GM23338 (cell line): ENCODE measurements around the gene C1orf174. TPM values are rescaled to one million over a fixed set of nuclear protein-coding genes. Genes with fewer than 3 reads are reported as not detected.
A peak's percentile ranks its signal among the peaks of the same experiment; 100 is the strongest.

Source experiments
- ATAC-seq: fragments of 200-7000 bp; cut with Tn5 transposase; 3 replicates; pipeline ENCODE4 v1.9.1; 2020
- DNase-seq: peaks from one replicate; pipeline ENCODE4 v3.0.0-alpha.2; 2015; ENCODE audit warnings: low spot score
- H2AFZ ChIP-seq: fragments of 200-600 bp; sonication (generic); 2 replicates; pipeline ENCODE4 v1.8.0; 2016; ENCODE audit warnings: antibody characterized with exemption, mild to moderate bottlenecking, moderate library complexity
- H3F3A ChIP-seq: fragments of 200-600 bp; sonication (generic); replicated peaks from 2 replicates; pipeline ENCODE4 v1.8.0; 2017; ENCODE audit warnings: antibody characterized with exemption, mixed run types, low read depth
- H3K27ac ChIP-seq: fragments of 200-600 bp; sonication (generic); 2 replicates; pipeline ENCODE4 v1.6.1; 2016; ENCODE audit warnings: low read depth
- H3K27me3 ChIP-seq: fragments of 200-600 bp; sonication (generic); 2 replicates; pipeline ENCODE4 v1.8.0; 2016; ENCODE audit warnings: mild to moderate bottlenecking, mixed run types, moderate library complexity; ENCODE audit not compliant: insufficient read depth
- H3K36me3 ChIP-seq: fragments of 200-600 bp; sonication (generic); 2 replicates; pipeline ENCODE4 v1.8.0; 2016; ENCODE audit warnings: mild to moderate bottlenecking; ENCODE audit not compliant: insufficient read depth
- H3K4me1 ChIP-seq: fragments of 200-600 bp; sonication (generic); 2 replicates; pipeline ENCODE4 v1.8.0; 2016; ENCODE audit warnings: mild to moderate bottlenecking, moderate library complexity; ENCODE audit not compliant: insufficient read depth
- H3K4me2 ChIP-seq: fragments of 200-600 bp; sonication (generic); 2 replicates; pipeline ENCODE4 v1.7.1; 2017; ENCODE audit warnings: mixed run types
- H3K4me3 ChIP-seq: fragments of 200-600 bp; sonication (generic); 2 replicates; pipeline ENCODE4 v1.6.1; 2016; ENCODE audit warnings: mixed run types
- H3K79me2 ChIP-seq: fragments of 200-600 bp; sonication (generic); replicated peaks from 2 replicates; pipeline ENCODE4 v1.8.0; 2017; ENCODE audit warnings: mild to moderate bottlenecking; ENCODE audit not compliant: insufficient read depth
- H3K9me2 ChIP-seq: fragments of 200-600 bp; sonication (generic); 2 replicates; pipeline ENCODE4 v1.8.0; 2017; ENCODE audit not compliant: insufficient read depth
- H4K20me1 ChIP-seq: fragments of 200-600 bp; sonication (generic); replicated peaks from 2 replicates; pipeline ENCODE4 v1.8.0; 2017; ENCODE audit warnings: mild to moderate bottlenecking; ENCODE audit not compliant: insufficient read depth
- H3K27ac Mint-ChIP-seq: 2 replicates; pipeline ENCODE4 v1.8.0; 2020; ENCODE audit warnings: inconsistent platforms, mild to moderate bottlenecking, moderate library complexity, mixed read lengths
- H3K27me3 Mint-ChIP-seq: 3 replicates; pipeline ENCODE4 v1.8.0; 2022; ENCODE audit warnings: low read depth, mild to moderate bottlenecking, moderate library complexity, mixed read lengths, inconsistent platforms; ENCODE audit not compliant: insufficient read depth, poor library complexity
- H3K36me3 Mint-ChIP-seq: 3 replicates; pipeline ENCODE4 v1.8.0; 2021; ENCODE audit warnings: low read depth, mild to moderate bottlenecking, inconsistent platforms, moderate library complexity, mixed read lengths
- H3K4me1 Mint-ChIP-seq: 3 replicates; pipeline ENCODE4 v1.8.0; 2020; ENCODE audit warnings: mild to moderate bottlenecking, inconsistent platforms, mixed read lengths
- H3K4me3 Mint-ChIP-seq: 3 replicates; pipeline ENCODE4 v1.8.0; 2021; ENCODE audit warnings: moderate library complexity, mild to moderate bottlenecking, inconsistent platforms, mixed read lengths
- H3K9me3 Mint-ChIP-seq: 3 replicates; pipeline ENCODE4 v1.8.0; 2020; ENCODE audit warnings: moderate library complexity, mild to moderate bottlenecking, inconsistent platforms, mixed read lengths
- CREB1 ChIP-seq: fragments of 250-450 bp; sonication (Bioruptor Pico); IDR thresholded peaks from 2 replicates; pipeline ENCODE4 v1.5.0; 2020; ENCODE audit warnings: low read depth, mild to moderate bottlenecking, moderate library complexity
- CTCF ChIP-seq, 2 experiments: fragments of 200-600 bp in 1 of 2; sonication (generic) in 1 of 2; conservative IDR thresholded peaks; 2 replicates each; pipeline versions ENCODE4 v1.5.1 to v1.6.1; 2016 to 2017; ENCODE audit warnings: antibody characterized with exemption in 2 of 2, low read depth in 2 of 2, mild to moderate bottlenecking in 2 of 2, moderate library complexity in 1 of 2
- ETS1 ChIP-seq: IDR thresholded peaks from 2 replicates; pipeline ENCODE4 v1.6.1; 2016; ENCODE audit warnings: antibody characterized with exemption
- EZH2 ChIP-seq: fragments of 200-600 bp; sonication (generic); IDR thresholded peaks from one replicate; pipeline ENCODE4 v1.8.0; 2017; ENCODE audit warnings: antibody characterized with exemption, mild to moderate bottlenecking, low read depth; ENCODE audit not compliant: unreplicated experiment
- EZH2phosphoT487 ChIP-seq: fragments of 200-600 bp; sonication (generic); IDR thresholded peaks from one replicate; pipeline ENCODE4 v1.8.1; 2018; ENCODE audit warnings: antibody characterized with exemption; ENCODE audit not compliant: unreplicated experiment
- POLR2AphosphoS5 ChIP-seq: IDR thresholded peaks from 2 replicates; pipeline ENCODE4 v1.6.1; 2016; ENCODE audit warnings: antibody characterized with exemption, low read depth
- STAT1 ChIP-seq: IDR thresholded peaks from one replicate; pipeline ENCODE4 v1.6.1; 2016; ENCODE audit warnings: antibody characterized with exemption; ENCODE audit not compliant: unreplicated experiment
- ZNF331 ChIP-seq: fragments of 250-450 bp; sonication (Bioruptor Pico); IDR thresholded peaks from 2 replicates; pipeline ENCODE4 v1.5.0; 2020; ENCODE audit warnings: low read depth, mild to moderate bottlenecking, moderate library complexity
- ZNF462 ChIP-seq: fragments of 250-450 bp; sonication (Bioruptor Pico); IDR thresholded peaks from 2 replicates; pipeline ENCODE4 v1.5.0; 2020; ENCODE audit warnings: mild to moderate bottlenecking, moderate library complexity
- polyA plus RNA-seq: library from polyadenylated mRNA; unstranded; fragments of >200 nt; fragmentation: Nextera tagmentation; extraction: Ambion mirVana; gene quantifications from 2 replicates; pipeline ENCODE4 v1.2.1, GENCODE V29; 2016
- total RNA-seq: library from RNA; depleted of rRNA; stranded (reverse); fragments of >200 nt; shearing (Covaris generic); gene quantifications from 2 replicates; pipeline ENCODE4 v1.2.3, GENCODE V29; 2014

Gene C1orf174
- total and polyA plus RNA-seq, 2 experiments from 2014 or later, result 28.5 to 28.7 TPM

- ATAC-seq (peak; percentile 85), DNase-seq (peak; percentile 98)
- Mint-ChIP-seq H3K4me3 (peak within 1 kb of the TSS; percentile 98), H3K27ac (peak within 1 kb of the TSS; percentile 78; the same call in 1 of the 2 replicates), H3K27me3 (peaks cover 26% of the 10 kb centered on the region), H3K9me3 (no peaks in the 10 kb centered on the region), H3K4me1 (peaks cover 26% of the 10 kb centered on the region), H3K36me3 (no peaks in the 10 kb centered on the region; the same call in 2 of the 3 replicates)
- Histone ChIP-seq H3K36me3 (no peaks in the 10 kb centered on the region), H3K27me3 (peaks cover 8% of the 10 kb centered on the region; the same call in 1 of the 2 replicates), H3K4me3 (peak within 1 kb of the TSS; percentile 98), H3K4me2 (peak within 1 kb of the TSS; percentile 94), H3F3A (no peaks in the 10 kb centered on the region), H3K9me2 (no peaks in the 10 kb centered on the region), H4K20me1 (no peaks in the 10 kb centered on the region; the same call in none of the 2 replicates), H2AFZ (peak within 1 kb of the TSS; percentile 97), H3K27ac (no peak within 1 kb of the TSS), H3K4me1 (peaks cover 8% of the 10 kb centered on the region; the same call in 1 of the 2 replicates), H3K79me2 (peaks cover 32% of the 10 kb centered on the region)
- TF ChIP-seq ETS1 (peak; percentile 85), ZNF331 (CRISPR knock-in tag) (no peak), EZH2 (no peak), CREB1 (CRISPR knock-in tag) (peak; percentile 82), POLR2AphosphoS5 (peak; percentile 62), EZH2phosphoT487 (no peak), CTCF (conservative IDR thresholded peaks at IDR 0.05; ENCODE audit: low read depth in 2 of 2) (peak in 1 of 2 experiments; percentile 58; a peak in 2 of 4 replicates), STAT1 (no peak)
Measured at GRCh38 chr1:3856923-3857790, 42.9 kb downstream of the C1orf174 start, which contains the start of the genes CEP104 and DFFB. Gene CEP104 (minus strand): TSS chr1:3857211. CDS start chr1:3852407, 4,804 bp downstream. Gene DFFB (plus strand): TSS chr1:3857476. CDS start chr1:3857604, 128 bp downstream.

- Histone ChIP-seq H3K27ac (no peak overlapping the region), H3K36me3 (no peaks in the 10 kb centered on the region), H3K79me2 (peaks cover 32% of the 10 kb centered on the region), H3K4me1 (peaks cover under 1% of the 10 kb centered on the region; the same call in 1 of the 2 replicates), H3K9me2 (no peaks in the 10 kb centered on the region), H3K27me3 (peaks cover 2% of the 10 kb centered on the region; the same call in 1 of the 2 replicates), H4K20me1 (no peaks in the 10 kb centered on the region; the same call in 1 of the 2 replicates), H3K4me3 (no peak overlapping the region), H3K4me2 (no peak overlapping the region), H3F3A (no peaks in the 10 kb centered on the region), H2AFZ (no peak overlapping the region)
- ATAC-seq (no peak), DNase-seq (peak; percentile 14)
- H3K27ac Mint-ChIP-seq, result no peak overlapping the region
- peaks cover 9% of the 10 kb centered on the region for H3K4me1 Mint-ChIP-seq
- H3K9me3 Mint-ChIP-seq, result no peaks in the 10 kb centered on the region
- H3K4me3 Mint-ChIP-seq, result no peak overlapping the region
- H3K27me3 Mint-ChIP-seq, result peaks cover 12% of the 10 kb centered on the region
- H3K36me3 Mint-ChIP-seq, result no peaks in the 10 kb centered on the region
- TF ChIP-seq POLR2AphosphoS5 (no peak), CREB1 (CRISPR knock-in tag) (no peak), ZNF462 (no peak)
Measured at GRCh38 chr1:3852711-3853485, 47.2 kb downstream of the C1orf174 start.
